ENCODE measurements around the gene ADARB2.
"Not testable (repeated sequence)": the region's sequence is repeated elsewhere in the genome, so short reads cannot be mapped to it uniquely, and the experiment has no call there.

The ADARB2 gene

DNA sequence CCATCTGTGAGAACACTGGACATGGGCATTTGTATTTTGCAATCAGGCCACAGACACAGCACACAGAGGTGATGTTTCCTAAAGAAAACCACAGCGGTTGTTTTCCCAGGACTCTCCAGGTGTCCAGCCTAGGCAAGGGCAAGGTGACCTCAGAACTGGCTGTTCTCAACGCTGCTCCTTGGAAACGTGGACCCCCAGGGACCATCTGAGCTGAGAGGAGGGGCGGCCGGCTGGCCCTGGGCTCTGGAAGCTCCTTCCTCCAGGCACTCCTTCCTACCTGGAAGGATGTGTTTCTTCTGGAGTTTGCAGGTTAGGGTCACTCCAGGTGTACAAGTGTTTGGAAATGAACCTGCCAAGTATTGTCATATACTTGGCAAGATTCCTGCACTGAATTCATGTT, 103.1 kb downstream of the ADARB2 start:
- no peak for DNase-seq

DNA sequence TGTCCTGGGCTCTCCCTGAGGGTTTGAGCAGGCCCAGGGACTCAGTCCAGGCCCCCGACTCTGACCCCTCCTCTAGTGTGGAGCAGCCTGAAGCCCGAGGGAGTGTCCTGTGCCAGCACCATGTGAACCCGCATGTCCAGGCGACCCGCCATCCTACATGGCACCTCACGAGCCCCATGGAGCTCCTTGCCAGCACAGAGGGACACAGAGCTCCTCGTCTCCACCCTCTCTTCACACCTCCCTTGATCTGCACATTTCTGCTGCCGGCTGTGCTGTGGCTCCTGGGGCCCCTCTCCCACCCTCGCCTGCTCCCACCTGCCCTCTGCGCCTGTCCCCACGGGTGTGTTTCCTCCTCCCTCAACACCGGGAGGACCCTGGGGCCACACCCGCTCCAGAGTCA, 103.5 kb downstream of the ADARB2 start:
- no peak for DNase-seq

DNA sequence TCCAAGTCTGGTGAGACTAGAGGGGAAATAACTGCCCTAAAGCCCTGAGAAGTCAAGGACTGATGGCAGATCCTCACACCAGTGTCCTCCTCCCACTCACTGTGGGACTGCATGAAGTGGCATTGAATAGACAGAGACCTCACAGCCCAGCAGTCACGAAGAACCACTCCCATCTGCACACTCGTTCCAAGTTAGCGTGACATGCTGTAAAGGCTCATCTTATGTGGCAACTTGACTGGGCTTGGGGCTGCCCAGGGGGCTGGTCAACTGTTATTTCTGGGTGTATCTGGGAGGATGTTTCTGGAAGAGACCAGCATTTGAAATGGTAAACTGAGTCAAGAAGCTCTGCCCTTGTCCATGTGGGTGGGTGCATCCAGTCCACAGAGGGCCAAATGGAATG, 104.7 kb downstream of the ADARB2 start:
- DNase-seq: no peak

- no peak for DNase-seq
Observed at GRCh38 chr10:1632141-1632540, 105.2 kb downstream of the ADARB2 start.

- DNase-seq: no peak
Observed at GRCh38 chr10:1631282-1631681, 106.0 kb downstream of the ADARB2 start.

- no peak for DNase-seq
Observed at GRCh38 chr10:1630304-1630703, 107.0 kb downstream of the ADARB2 start.

- DNase-seq: no peak
Observed at GRCh38 chr10:1629326-1630198, 107.8 kb downstream of the ADARB2 start.

- DNase-seq: no peak
Observed at GRCh38 chr10:1628757-1629156, 108.6 kb downstream of the ADARB2 start.

- DNase-seq: no peak
Observed at GRCh38 chr10:1627945-1628344, 109.4 kb downstream of the ADARB2 start.

GRCh38 chr10:1626835-1627234, 110.5 kb downstream of the ADARB2 start:
- DNase-seq: no peak

GRCh38 chr10:1626410-1626809, 110.9 kb downstream of the ADARB2 start:
- no peak for DNase-seq

DNA sequence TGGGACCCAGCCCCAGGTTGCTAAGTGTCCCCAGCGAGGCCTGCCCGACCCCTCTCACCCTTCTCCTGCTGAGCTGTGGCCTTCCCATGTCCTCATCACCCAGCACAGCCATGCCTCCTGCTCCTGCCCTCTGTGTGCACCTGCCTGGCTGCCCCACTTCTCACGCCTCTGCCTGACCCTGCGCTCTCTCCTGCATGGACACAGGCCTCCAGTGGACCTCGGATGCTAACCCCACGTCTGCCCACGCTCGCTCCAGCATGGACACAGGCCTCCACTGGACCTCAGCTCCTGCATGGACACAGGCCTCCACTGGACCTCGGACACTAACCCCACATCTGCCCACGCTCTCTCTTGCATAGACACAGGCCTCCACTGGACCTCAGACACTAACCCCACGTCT, 111.6 kb downstream of the ADARB2 start:
- no peak for DNase-seq

DNA sequence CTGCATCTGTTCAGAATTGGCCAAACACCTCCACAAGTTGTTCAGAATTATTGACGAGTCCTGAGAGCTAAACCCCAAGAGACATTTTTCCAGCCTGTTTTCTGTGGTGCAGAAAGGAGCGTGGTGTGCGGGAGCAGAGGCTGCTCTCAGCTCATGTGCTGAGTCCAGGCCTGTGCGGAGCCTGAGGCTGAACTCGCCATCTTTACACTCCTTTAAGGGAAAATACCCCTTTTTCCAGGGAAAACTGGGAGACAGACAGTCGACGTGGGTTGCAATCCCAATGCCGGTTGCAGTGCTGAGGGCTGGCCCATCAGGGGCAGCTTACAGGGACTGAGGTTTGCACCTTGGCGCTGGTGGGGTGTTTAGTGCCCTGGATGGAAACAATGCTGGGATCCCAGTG, 112.2 kb downstream of the ADARB2 start:
- no peak for DNase-seq

GRCh38 chr10:1624240-1624639, 113.1 kb downstream of the ADARB2 start:
- DNase-seq: no peak

- no peak for DNase-seq
Observed at GRCh38 chr10:1620803-1621202, 116.5 kb downstream of the ADARB2 start.

- DNase-seq: not testable (repeated sequence)
Observed at GRCh38 chr10:1617376-1618317, 119.7 kb downstream of the ADARB2 start.

GRCh38 chr10:1616701-1617100, 120.6 kb downstream of the ADARB2 start:
- DNase-seq: not testable (repeated sequence)

- DNase-seq: no peak
Observed at GRCh38 chr10:1615186-1615954, 122.0 kb downstream of the ADARB2 start.

GRCh38 chr10:1613511-1613910, 123.8 kb downstream of the ADARB2 start:
- DNase-seq: no peak

DNA sequence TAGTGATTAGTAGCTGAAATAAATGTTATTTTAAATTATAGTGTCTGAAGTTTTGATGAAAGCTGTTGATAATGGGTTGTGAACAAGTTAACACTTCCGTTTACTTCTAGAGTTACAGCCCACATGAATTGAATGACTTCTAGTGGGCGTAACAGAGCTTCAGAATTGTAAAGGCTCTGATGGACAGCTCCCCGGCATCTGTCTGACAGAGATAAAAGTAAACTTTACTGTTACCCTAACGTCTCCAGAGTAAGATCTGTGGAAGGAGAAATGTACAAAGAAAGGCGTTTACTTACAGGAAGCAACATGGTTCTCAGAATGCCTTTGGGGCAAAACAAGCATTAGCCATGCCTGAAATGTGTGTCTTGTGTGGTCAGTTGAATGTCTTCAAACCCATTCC, 124.4 kb downstream of the ADARB2 start:
- DNase-seq: no peak

GRCh38 chr10:1611936-1612550, 125.3 kb downstream of the ADARB2 start:
- DNase-seq: no peak

DNA sequence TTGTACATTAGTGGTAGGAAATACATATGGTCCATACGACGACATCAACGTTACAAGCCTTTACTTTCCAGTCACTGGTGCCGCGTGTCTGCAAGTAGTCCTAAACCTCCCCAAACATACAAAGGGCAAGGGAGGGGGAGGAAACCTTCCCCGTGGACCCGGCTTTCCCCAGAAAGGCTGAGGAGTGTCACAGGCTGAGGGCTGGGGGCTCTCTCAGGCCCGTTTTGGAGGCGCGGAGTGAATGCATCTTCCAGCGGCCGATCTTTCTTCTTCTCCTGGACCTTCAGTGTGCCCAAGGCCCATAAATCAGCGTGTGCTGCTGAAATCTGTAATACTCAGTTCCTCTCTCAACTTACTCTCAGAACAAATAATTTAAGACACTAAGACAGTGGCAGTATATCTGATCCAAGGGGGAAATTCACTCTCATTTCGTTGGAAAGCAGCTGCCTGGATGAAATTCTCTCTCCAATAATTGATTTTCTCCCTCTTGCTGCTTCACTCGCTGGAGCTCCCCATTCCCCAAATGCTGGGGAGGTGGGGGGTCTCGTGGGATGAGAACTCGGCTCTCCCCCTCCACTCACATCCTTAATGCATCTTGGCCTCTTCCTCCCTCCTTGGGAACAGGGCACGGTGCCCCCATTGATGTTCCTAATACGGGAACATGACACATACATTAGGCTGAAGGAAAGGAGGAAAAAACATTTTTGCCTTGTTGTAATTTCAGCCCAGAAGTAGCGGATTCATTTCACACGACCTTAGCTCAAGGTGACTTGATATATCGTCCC, 126.1 kb downstream of the ADARB2 start:
- no peak for DNase-seq
